Mesendoderm (in vitro differentiated cells): ENCODE measurements around the gene SLC17A8.
A peak's percentile ranks its signal among the peaks of the same experiment; 100 is the strongest.

Experiments used
- DNase-seq: peaks from one replicate; pipeline ENCODE4 v3.0.0; 2013
- H2AK5ac ChIP-seq: 2 replicates; pipeline ENCODE4 v1.6.1; 2013; ENCODE audit warnings: low read length, inconsistent platforms
- H2BK120ac ChIP-seq: 2 replicates; pipeline ENCODE4 v1.6.1; 2013; ENCODE audit warnings: low read depth, mild to moderate bottlenecking, low read length, moderate library complexity, mixed read lengths
- H2BK15ac ChIP-seq: replicated peaks from 2 replicates; pipeline ENCODE4 v1.6.1; 2013; ENCODE audit warnings: low read depth, mild to moderate bottlenecking, moderate library complexity
- H2BK5ac ChIP-seq: 2 replicates; pipeline ENCODE4 v1.6.1; 2013; ENCODE audit warnings: low read length, inconsistent platforms
- H3K18ac ChIP-seq: 2 replicates; pipeline ENCODE4 v1.6.1; 2013; ENCODE audit warnings: mild to moderate bottlenecking, low read length, mixed read lengths
- H3K23ac ChIP-seq: one replicate; pipeline ENCODE4 v1.6.1; 2013; ENCODE audit warnings: low read length
- H3K27ac ChIP-seq: 2 replicates; pipeline ENCODE4 v1.5.1; 2013; ENCODE audit warnings: low read depth, mild to moderate bottlenecking, inconsistent platforms, low read length, moderate library complexity
- H3K27me3 ChIP-seq: 2 replicates; pipeline ENCODE4 v1.6.1; 2013; ENCODE audit warnings: low read length, control low read depth, mild to moderate bottlenecking, inconsistent platforms; ENCODE audit not compliant: insufficient read depth, poor library complexity
- H3K36me3 ChIP-seq: 2 replicates; pipeline ENCODE4 v1.6.1; 2013; ENCODE audit warnings: low read length, inconsistent platforms; ENCODE audit not compliant: control insufficient read depth, insufficient read depth
- H3K4ac ChIP-seq: one replicate; pipeline ENCODE4 v1.6.1; 2013; ENCODE audit warnings: low read depth, mild to moderate bottlenecking, low read length, moderate library complexity
- H3K4me1 ChIP-seq: 2 replicates; pipeline ENCODE4 v1.6.1; 2013; ENCODE audit warnings: low read depth, low read length, inconsistent platforms; ENCODE audit not compliant: control insufficient read depth
- H3K4me2 ChIP-seq: 2 replicates; pipeline ENCODE4 v1.6.1; 2013; ENCODE audit warnings: low read length
- H3K4me3 ChIP-seq: 2 replicates; pipeline ENCODE4 v1.5.1; 2013; ENCODE audit warnings: mild to moderate bottlenecking, low read length
- H3K56ac ChIP-seq: one replicate; pipeline ENCODE4 v1.6.1; 2013; ENCODE audit warnings: low read length
- H3K79me1 ChIP-seq: 2 replicates; pipeline ENCODE4 v1.6.1; 2013; ENCODE audit warnings: low read length, inconsistent platforms
- H3K79me2 ChIP-seq: 2 replicates; pipeline ENCODE4 v1.6.1; 2013; ENCODE audit warnings: mild to moderate bottlenecking, low read length; ENCODE audit not compliant: control insufficient read depth, insufficient read depth
- H3K9ac ChIP-seq: 2 replicates; pipeline ENCODE4 v1.6.1; 2013; ENCODE audit warnings: low read length, inconsistent platforms
- H4K5ac ChIP-seq: one replicate; pipeline ENCODE4 v1.6.1; 2013; ENCODE audit warnings: low read length
- H4K8ac ChIP-seq: one replicate; pipeline ENCODE4 v1.6.1; 2013; ENCODE audit warnings: low read depth, mild to moderate bottlenecking, control low read depth, low read length, moderate library complexity
- WGBS: extraction: QIAGEN DNeasy Blood & Tissue Kit; methylation state at CpG from one replicate; pipeline ENCODE4 v1.1.7; 2013; ENCODE audit warnings: low lambda C conversion rate, missing lambda C conversion rate; ENCODE audit not compliant: insufficient coverage; ENCODE audit errors: extremely low coverage; 5-methylcytosine and 5-hydroxymethylcytosine counted together

Gene SLC17A8

GRCh38 chr12:100442403-100442802, 85.5 kb downstream of the SLC17A8 start:
- no peak overlapping the region for H3K9ac ChIP-seq
- no peaks in the 10 kb centered on the region for H3K79me2 ChIP-seq
- no peak overlapping the region for H4K5ac ChIP-seq
- H2BK15ac ChIP-seq = no peak overlapping the region
- H2AK5ac ChIP-seq = no peak overlapping the region
- no peak overlapping the region for H3K56ac ChIP-seq
- H3K4me3 ChIP-seq = no peak overlapping the region
- no peak overlapping the region for H2BK5ac ChIP-seq
- H3K27me3 ChIP-seq = no peaks in the 10 kb centered on the region
- no peak overlapping the region for H3K27ac ChIP-seq
- no peak overlapping the region for H4K8ac ChIP-seq
- peak; percentile 16 for DNase-seq
- no peak overlapping the region for H3K18ac ChIP-seq
- no peaks in the 10 kb centered on the region for H3K79me1 ChIP-seq
- no peak overlapping the region for H3K23ac ChIP-seq
- no CpG with 5 or more reads among the region's 1 CpG for WGBS
- H2BK120ac ChIP-seq = no peak overlapping the region
- H3K4me2 ChIP-seq = no peak overlapping the region
- H3K4ac ChIP-seq = no peak overlapping the region
- no peaks in the 10 kb centered on the region for H3K4me1 ChIP-seq
- H3K36me3 ChIP-seq = no peaks in the 10 kb centered on the region

GRCh38 chr12:100443434-100443833, 86.6 kb downstream of the SLC17A8 start:
- Histone ChIP-seq H3K9ac (no peak overlapping the region), H2BK15ac (no peak overlapping the region), H2BK120ac (no peak overlapping the region), H3K4me2 (no peak overlapping the region), H2AK5ac (no peak overlapping the region), H3K27me3 (no peaks in the 10 kb centered on the region), H3K23ac (no peak overlapping the region), H3K79me1 (no peaks in the 10 kb centered on the region), H3K27ac (no peak overlapping the region), H3K18ac (no peak overlapping the region), H3K4me3 (no peak overlapping the region), H4K8ac (no peak overlapping the region), H2BK5ac (no peak overlapping the region), H4K5ac (no peak overlapping the region), H3K4me1 (no peaks in the 10 kb centered on the region), H3K36me3 (no peaks in the 10 kb centered on the region), H3K79me2 (no peaks in the 10 kb centered on the region), H3K56ac (no peak overlapping the region), H3K4ac (no peak overlapping the region)
- no CpG with 5 or more reads among the region's 1 CpG for WGBS
- DNase-seq = no peak

- Histone ChIP-seq H3K18ac (no peak overlapping the region), H3K27me3 (no peaks in the 10 kb centered on the region), H2BK120ac (no peak overlapping the region), H3K4me1 (no peaks in the 10 kb centered on the region), H3K23ac (no peak overlapping the region), H3K4ac (no peak overlapping the region), H3K56ac (no peak overlapping the region), H3K4me3 (no peak overlapping the region), H3K9ac (no peak overlapping the region), H3K4me2 (no peak overlapping the region), H3K36me3 (no peaks in the 10 kb centered on the region), H4K8ac (no peak overlapping the region), H3K79me2 (no peaks in the 10 kb centered on the region), H2BK5ac (no peak overlapping the region), H2BK15ac (no peak overlapping the region), H2AK5ac (no peak overlapping the region), H3K27ac (no peak overlapping the region), H3K79me1 (no peaks in the 10 kb centered on the region), H4K5ac (no peak overlapping the region)
- no peak for DNase-seq
- WGBS = no CpG with 5 or more reads among the region's 4 CpGs
Measured at GRCh38 chr12:100445081-100445481, 88.2 kb downstream of the SLC17A8 start.

GRCh38 chr12:100447381-100447780, 90.5 kb downstream of the SLC17A8 start:
- no peak for DNase-seq

GRCh38 chr12:100448656-100449055, 91.8 kb downstream of the SLC17A8 start:
- no peaks in the 10 kb centered on the region for H3K27me3 ChIP-seq
- H3K56ac ChIP-seq = no peak overlapping the region
- H4K8ac ChIP-seq = no peak overlapping the region
- H3K4me2 ChIP-seq = no peak overlapping the region
- H4K5ac ChIP-seq = no peak overlapping the region
- DNase-seq = no peak
- WGBS = no CpG with 5 or more reads among the region's 1 CpG
- H2AK5ac ChIP-seq = no peak overlapping the region
- H2BK5ac ChIP-seq = no peak overlapping the region
- no peak overlapping the region for H3K23ac ChIP-seq
- H3K36me3 ChIP-seq = no peaks in the 10 kb centered on the region
- no peak overlapping the region for H3K9ac ChIP-seq
- no peak overlapping the region for H3K4ac ChIP-seq
- H3K27ac ChIP-seq = no peak overlapping the region
- H3K79me1 ChIP-seq = no peaks in the 10 kb centered on the region
- no peak overlapping the region for H3K18ac ChIP-seq
- no peak overlapping the region for H2BK15ac ChIP-seq
- H3K79me2 ChIP-seq = no peaks in the 10 kb centered on the region
- H2BK120ac ChIP-seq = no peak overlapping the region
- H3K4me3 ChIP-seq = no peak overlapping the region
- no peaks in the 10 kb centered on the region for H3K4me1 ChIP-seq

More at GRCh38 chr12:100447381-100447780, 90.5 kb downstream of the SLC17A8 start:
- no peak overlapping the region for H3K56ac ChIP-seq
- no peaks in the 10 kb centered on the region for H3K79me1 ChIP-seq
- no peak overlapping the region for H3K4ac ChIP-seq
- no peak overlapping the region for H3K23ac ChIP-seq
- H3K4me3 ChIP-seq = no peak overlapping the region
- no peak overlapping the region for H2BK15ac ChIP-seq
- H3K79me2 ChIP-seq = no peaks in the 10 kb centered on the region
- no peak overlapping the region for H3K4me2 ChIP-seq
- H4K8ac ChIP-seq = no peak overlapping the region
- no peak overlapping the region for H3K27ac ChIP-seq
- no CpG with 5 or more reads among the region's 3 CpGs for WGBS
- H4K5ac ChIP-seq = no peak overlapping the region
- no peak overlapping the region for H2BK5ac ChIP-seq
- H3K18ac ChIP-seq = no peak overlapping the region
- H2AK5ac ChIP-seq = no peak overlapping the region
- H2BK120ac ChIP-seq = no peak overlapping the region
- no peaks in the 10 kb centered on the region for H3K36me3 ChIP-seq
- H3K27me3 ChIP-seq = no peaks in the 10 kb centered on the region
- H3K4me1 ChIP-seq = no peaks in the 10 kb centered on the region
- no peak overlapping the region for H3K9ac ChIP-seq

- H3K4ac ChIP-seq = no peak overlapping the region
- H3K4me2 ChIP-seq = no peak overlapping the region
- H3K4me1 ChIP-seq = no peaks in the 10 kb centered on the region
- H2BK5ac ChIP-seq = no peak overlapping the region
- H2BK15ac ChIP-seq = no peak overlapping the region
- WGBS = no CpG with 5 or more reads among the region's 3 CpGs
- no peak overlapping the region for H3K56ac ChIP-seq
- H3K27ac ChIP-seq = no peak overlapping the region
- no peaks in the 10 kb centered on the region for H3K79me1 ChIP-seq
- no peak for DNase-seq
- no peak overlapping the region for H4K5ac ChIP-seq
- no peak overlapping the region for H4K8ac ChIP-seq
- H2BK120ac ChIP-seq = no peak overlapping the region
- H3K79me2 ChIP-seq = no peaks in the 10 kb centered on the region
- H3K4me3 ChIP-seq = no peak overlapping the region
- H3K9ac ChIP-seq = no peak overlapping the region
- no peak overlapping the region for H3K18ac ChIP-seq
- no peak overlapping the region for H3K23ac ChIP-seq
- no peaks in the 10 kb centered on the region for H3K36me3 ChIP-seq
- no peak overlapping the region for H2AK5ac ChIP-seq
- no peaks in the 10 kb centered on the region for H3K27me3 ChIP-seq
Measured at GRCh38 chr12:100450735-100451134, 93.9 kb downstream of the SLC17A8 start.
